Ovary (tissue), 9 donors: Measurements from ENCODE around the gene RBM4B. TPM values are rescaled to one million over a fixed set of nuclear protein-coding genes. Genes with fewer than 3 reads are reported as not detected.

Experiments used
- DNase-seq, 5 donors: peaks; one replicate each; pipeline ENCODE4 v3.0.0-alpha.2; 2019 to 2020
- H3K27ac ChIP-seq, 2 donors: fragments of 200-600 bp; one replicate each; pipeline versions ENCODE4 v1.5.1 to v1.8.0; 2019 to 2022
- H3K27me3 ChIP-seq: fragments of 200-600 bp; one replicate; pipeline ENCODE4 v1.8.0; 2022
- H3K36me3 ChIP-seq: fragments of 200-600 bp; sonication (generic); one replicate; pipeline ENCODE4 v1.5.1; 2019
- H3K4me1 ChIP-seq: one replicate; pipeline ENCODE4 v1.8.1; 2013; ENCODE audit warnings: mild to moderate bottlenecking, moderate library complexity; ENCODE audit not compliant: insufficient read depth
- H3K4me3 ChIP-seq: fragments of 200-600 bp; sonication (generic); one replicate; pipeline ENCODE4 v1.5.1; 2017
- H3K9me3 ChIP-seq, 2 donors: fragments of 200-600 bp in 1 of 2; sonication (generic) in 1 of 2; one replicate each; pipeline versions ENCODE4 v1.5.1 to v1.8.1; 2013 to 2019; ENCODE audit warnings: mild to moderate bottlenecking in 1 of 2, moderate library complexity in 1 of 2
- CTCF ChIP-seq, 3 donors: fragments of 450-650 bp in 2 of 3; fragments of 200-600 bp in 1 of 3; IDR thresholded peaks; one replicate each; pipeline versions ENCODE4 v1.5.1 to v1.8.0; 2016 to 2022; ENCODE audit warnings: antibody characterized with exemption in 3 of 3, mild to moderate bottlenecking in 1 of 3
- EP300 ChIP-seq: sonication (generic); formaldehyde crosslinking; IDR thresholded peaks from one replicate; pipeline ENCODE4 v1.6.1; 2017; ENCODE audit warnings: antibody characterized with exemption
- POLR2A ChIP-seq: fragments of 450-650 bp; IDR thresholded peaks from one replicate; pipeline ENCODE4 v1.6.1; 2017; ENCODE audit warnings: antibody characterized with exemption, mild to moderate bottlenecking, moderate library complexity
- WGBS, 3 donors: extraction: QIAGEN DNeasy Blood & Tissue Kit in 1 of 3; methylation state at CpG; one replicate each; pipeline versions ENCODE4 v1.1.5 to v1.1.7; 2013 to 2017; 5-methylcytosine and 5-hydroxymethylcytosine counted together
- intact Hi-C, 4 donors: fragments of 100-400 bp; cut with DNase I; formaldehyde crosslinking; loops; one replicate each; pipeline versions ENCODE4 v1.11.0 to v1.15.1; 2022 to 2023
- polyA plus RNA-seq, 2 donors: library from polyadenylated mRNA; stranded (reverse); fragments of 200-250 nt in 1 of 2; fragments of 350-450 nt in 1 of 2; fragmentation: Illumina TruSeq in 1 of 2; extraction: RNeasy Lipid Tissue Mini Kit (QIAGEN cat#74804) in 1 of 2; gene quantifications; one replicate each; pipeline ENCODE4 v1.2.3, GENCODE V29; 2013 to 2014
- total RNA-seq, 7 donors: library from RNA; depleted of rRNA in 2 of 7; stranded (reverse); fragments of >200 nt in 2 of 7; fragmentation: NEBNext Ultra II Directional in 3 of 7; extraction: Animal tissue kit (Norgen Biotek cat#: 25700) in 3 of 7; gene quantifications; one replicate each; pipeline versions ENCODE4 v1.1.0 to v1.2.4, GENCODE V29; 2016 to 2023
- donor health status: DM: no; HTN: no; CAD: no; lungs with moderate emphysema.
- donor health status: DM: no; HTN: no; CAD: no.
- donor health status: Bipolar disorder and iron deficiency.
- donor health status: DM: yes; HTN: yes; CAD: no.
- donor health status: DM: no; HTN: no; CAD: no.
- donor health status: DM: yes; HTN: yes; CAD: no.

Gene RBM4B
- total and polyA plus RNA-seq, 9 donors, result 16.1 to 46.2 (median 30.2) TPM

- TF ChIP-seq CTCF (IDR thresholded peaks at IDR 0.05) (no peak), EP300 (no peak), POLR2A (no peak)
- Histone ChIP-seq H3K4me3 (no peak overlapping the region), H3K36me3 (no peaks in the 10 kb centered on the region), H3K4me1 (no peaks in the 10 kb centered on the region), H3K27me3 (no peaks in the 10 kb centered on the region), H3K27ac (no peak overlapping the region), H3K9me3 (no peaks in the 10 kb centered on the region)
- DNase-seq, result no peak
- WGBS, 3 donors, result 80 to 82% (median 80%) methylated on average over 3 of the region's 3 CpGs
- intact Hi-C loops, result no loop called here
Observed at GRCh38 chr11:66716996-66717395, 39.3 kb upstream of the RBM4B start.

GRCh38 chr11:66715346-66716085 is 37.8 kb upstream of the RBM4B start:
- Histone ChIP-seq H3K27me3 (no peaks in the 10 kb centered on the region), H3K27ac (no peak overlapping the region), H3K4me3 (no peak overlapping the region), H3K9me3 (no peaks in the 10 kb centered on the region), H3K4me1 (no peaks in the 10 kb centered on the region), H3K36me3 (no peaks in the 10 kb centered on the region)
- intact Hi-C loops, result no loop called here
- 92 to 94% (median 93%) methylated on average over 19 of the region's 19 CpGs for WGBS, 3 donors
- no peak for DNase-seq
- TF ChIP-seq POLR2A (no peak), EP300 (no peak), CTCF (IDR thresholded peaks at IDR 0.05) (no peak)

GRCh38 chr11:66713746-66714480 is 36.2 kb upstream of the RBM4B start:
- H3K36me3 ChIP-seq, result no peaks in the 10 kb centered on the region
- intact Hi-C loops, result no loop called here
- H3K27ac ChIP-seq, result no peak overlapping the region
- H3K9me3 ChIP-seq, result no peaks in the 10 kb centered on the region
- DNase-seq, result no peak
- H3K27me3 ChIP-seq, result no peaks in the 10 kb centered on the region
- H3K4me3 ChIP-seq, result no peak overlapping the region
- H3K4me1 ChIP-seq, result no peaks in the 10 kb centered on the region
- WGBS, 3 donors, result 81 to 83% (median 82%) methylated on average over 12 of the region's 12 CpGs
- TF ChIP-seq EP300, result no peak
- no peak for TF ChIP-seq POLR2A
- no peak for TF ChIP-seq CTCF (IDR thresholded peaks at IDR 0.05)

- Histone ChIP-seq H3K9me3 (no peaks in the 10 kb centered on the region), H3K27me3 (no peaks in the 10 kb centered on the region), H3K4me1 (no peaks in the 10 kb centered on the region), H3K36me3 (no peaks in the 10 kb centered on the region), H3K4me3 (no peak overlapping the region), H3K27ac (no peak overlapping the region)
- DNase-seq, result no peak
- intact Hi-C loops, result no loop called here
- 58 to 68% (median 59%) methylated on average over 15 of the region's 15 CpGs for WGBS, 3 donors
- no peak for TF ChIP-seq CTCF (IDR thresholded peaks at IDR 0.05)
- no peak for TF ChIP-seq EP300
- TF ChIP-seq POLR2A, result no peak
Observed at GRCh38 chr11:66710384-66710930, 32.8 kb upstream of the RBM4B start.
